ENCODE results near the gene G0S2.
A peak's percentile ranks its signal among the peaks of the same experiment; 100 is the strongest.

The G0S2 gene

DNA sequence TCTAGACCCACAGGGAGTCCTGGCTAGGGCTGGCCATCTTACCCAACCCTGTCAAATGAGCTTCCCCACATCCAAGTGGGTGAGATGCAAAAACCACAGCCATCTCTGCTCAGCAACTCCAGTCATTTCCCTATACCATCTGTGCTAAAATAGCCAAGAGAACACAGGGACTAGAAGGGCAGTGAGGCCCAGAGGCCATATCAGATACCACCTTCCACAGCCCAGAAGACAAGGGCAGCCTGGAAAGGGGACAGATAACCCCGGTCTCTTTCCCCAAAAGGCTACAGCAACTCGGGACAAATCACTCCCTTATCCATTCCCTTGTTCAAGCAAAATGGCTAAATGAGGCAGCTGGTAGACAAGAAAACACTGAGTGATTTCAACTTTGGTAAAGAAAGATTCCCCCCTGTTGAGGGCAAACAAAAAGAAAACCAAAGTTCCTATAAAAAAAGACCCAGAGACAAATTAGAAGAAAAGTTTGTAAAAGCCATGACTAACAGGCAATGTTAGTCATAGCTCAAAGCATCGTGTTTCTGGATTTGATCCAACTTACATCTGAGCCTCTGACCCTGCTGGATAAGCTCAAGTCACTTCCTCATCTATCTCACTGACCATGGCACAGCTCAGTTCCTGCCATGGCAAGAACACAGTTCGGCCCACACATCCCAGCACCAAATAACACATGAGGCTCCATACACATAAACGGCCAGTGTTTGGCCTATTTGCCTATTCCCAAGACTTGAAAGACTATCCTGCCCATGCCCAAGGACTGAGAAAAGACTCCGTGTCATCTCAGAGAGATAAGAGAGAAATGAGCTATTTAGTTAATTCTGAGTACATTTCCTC lies 26.1 kb upstream of the G0S2 start:
- peak; percentile 92 for DNase-seq

DNA sequence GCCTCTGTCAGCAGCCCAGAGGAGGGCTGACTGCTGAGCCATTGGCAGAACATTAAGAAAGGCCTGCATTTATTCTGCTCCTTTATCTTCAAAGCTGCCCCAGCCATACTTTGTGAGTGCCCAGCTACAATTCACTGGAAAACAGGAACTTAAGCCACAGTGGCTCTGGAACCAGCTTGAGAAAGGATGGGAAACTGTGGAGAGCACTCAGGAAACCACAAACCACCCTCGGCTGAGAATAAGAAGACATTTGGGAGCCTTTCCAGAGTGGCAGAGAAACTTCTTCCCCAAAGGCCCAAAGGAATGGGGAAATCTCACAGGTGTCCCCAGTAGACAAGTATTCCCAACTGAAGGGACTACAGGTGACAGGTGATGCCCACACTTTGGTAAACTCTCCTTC lies 24.8 kb upstream of the G0S2 start:
- DNase-seq: no peak

DNA sequence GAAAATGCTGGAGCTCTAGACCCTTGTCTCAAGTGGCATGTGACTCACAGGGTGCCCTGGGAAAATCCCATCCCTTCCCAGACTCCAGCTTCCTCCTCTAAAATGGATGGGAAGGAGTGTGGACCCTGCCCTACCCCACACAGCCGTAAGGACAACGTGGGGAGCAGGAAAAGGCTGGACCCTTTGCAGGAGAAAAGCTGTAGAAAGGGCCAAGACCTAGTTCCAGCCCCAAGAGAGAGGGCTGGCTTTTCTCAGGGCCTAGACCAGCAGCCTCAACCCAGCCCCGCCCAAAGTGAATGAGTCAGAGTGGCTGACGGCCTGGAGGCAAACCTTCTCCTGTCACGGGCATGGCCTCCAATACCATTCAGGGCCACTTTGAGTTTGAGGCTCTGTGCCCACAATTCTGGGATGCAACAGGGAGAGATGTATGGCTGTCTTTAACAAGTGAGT lies 24.0 kb upstream of the G0S2 start:
- DNase-seq: no peak

DNA sequence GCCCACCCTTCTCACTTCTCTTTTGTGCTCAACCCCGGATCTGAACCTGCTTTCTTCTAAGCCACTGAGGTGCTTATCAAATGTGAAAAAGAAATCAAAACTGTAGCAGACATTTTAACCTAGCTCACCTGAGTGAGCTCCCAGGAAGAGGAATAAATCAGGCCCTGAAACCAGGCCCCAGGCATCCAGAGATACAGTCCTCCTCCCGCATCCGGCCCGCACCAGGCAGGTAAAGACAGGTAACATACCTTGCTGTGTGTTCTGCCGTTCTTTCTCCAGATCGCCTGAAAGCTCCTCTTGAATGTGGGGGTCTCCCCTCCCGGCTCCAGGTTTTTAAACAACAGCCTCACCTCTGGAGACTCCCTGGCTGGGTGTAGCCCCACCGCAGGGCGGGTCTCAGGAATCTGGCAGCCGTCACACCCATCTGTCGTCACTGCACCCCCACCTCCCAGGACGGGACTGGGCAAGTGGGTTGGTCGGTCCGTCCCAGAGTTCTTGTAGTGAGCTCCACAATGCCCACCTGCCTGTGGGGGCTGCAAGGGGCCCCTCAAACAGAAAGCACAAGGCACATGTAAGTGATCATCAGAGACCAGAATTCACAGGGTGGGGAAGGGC lies 23.0 kb upstream of the G0S2 start, which contains the start of gene LAMB3:
Gene LAMB3 (minus strand): TSS at position 305 of the 615 bp plus-strand sequence. CDS start 1,481 bp downstream, outside the sequence.
- no peak for DNase-seq

- DNase-seq: peak; percentile 91
Measured at GRCh38 chr1:209652873-209653401, 22.3 kb upstream of the G0S2 start.

DNA sequence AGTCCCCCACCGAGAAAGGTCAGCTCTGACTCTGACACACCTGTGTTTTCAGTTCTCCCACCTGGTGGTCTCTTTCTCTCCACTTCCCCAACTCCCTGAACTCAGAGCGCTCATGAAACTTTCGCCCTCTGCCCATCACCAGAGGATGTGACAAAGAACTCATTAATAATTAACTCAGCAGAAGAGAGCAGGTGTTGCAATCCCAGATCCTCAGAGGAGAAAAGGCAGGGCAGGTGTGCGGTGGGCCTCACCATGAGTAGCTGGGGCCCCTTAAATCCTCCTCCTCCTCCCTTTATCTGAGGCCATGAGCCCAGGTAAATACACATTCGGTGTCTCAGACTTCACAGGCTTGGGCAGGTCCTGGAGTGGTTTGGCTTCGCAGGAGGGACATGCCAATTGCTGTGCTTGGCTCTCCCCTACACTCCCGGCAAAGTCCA lies 21.3 kb upstream of the G0S2 start:
- peak; percentile 19 for DNase-seq

DNA sequence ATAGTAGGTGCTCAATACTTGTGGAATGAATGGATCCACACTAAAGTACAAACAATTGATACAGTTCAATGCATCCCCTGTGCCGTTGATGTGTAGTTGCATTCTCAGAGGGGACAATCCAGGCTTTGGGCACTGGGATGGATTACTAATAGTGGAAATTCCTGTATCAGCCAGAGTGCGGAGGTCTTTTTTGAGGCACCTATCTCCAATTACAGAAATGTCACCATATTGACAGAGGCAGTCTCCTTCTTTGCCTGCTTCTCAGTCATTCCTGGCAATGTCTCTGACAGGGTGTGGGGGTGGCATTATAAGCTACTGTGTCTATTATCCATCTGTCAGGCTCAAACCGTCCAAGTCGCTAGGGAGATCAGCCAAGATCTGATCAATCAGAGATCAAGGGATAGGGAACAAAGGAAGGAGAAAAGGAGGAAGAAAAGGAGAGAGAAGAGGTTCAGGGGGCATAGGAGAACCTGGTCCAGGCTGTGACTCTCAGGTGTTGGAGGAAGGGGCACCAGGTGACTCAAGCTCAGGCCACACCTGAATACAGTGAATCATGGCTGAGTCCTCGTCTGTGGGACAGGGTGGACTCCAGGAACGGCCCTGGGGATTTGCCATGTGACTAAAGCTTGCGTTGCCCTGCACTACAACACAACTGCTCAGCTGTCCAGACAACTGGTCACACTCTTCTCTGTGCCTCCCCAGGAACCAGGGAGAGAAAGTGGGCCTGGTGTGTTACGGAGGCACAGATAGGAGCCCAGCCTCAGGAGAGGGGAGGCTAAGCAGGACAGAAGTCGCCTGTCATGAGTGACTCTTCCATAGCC lies 19.6 kb upstream of the G0S2 start:
- no peak for DNase-seq

- DNase-seq: no peak
Measured at GRCh38 chr1:209657140-209657879, 17.9 kb upstream of the G0S2 start.

GRCh38 chr1:209657918-209658317 lies 17.3 kb upstream of the G0S2 start:
- no peak for DNase-seq

DNA sequence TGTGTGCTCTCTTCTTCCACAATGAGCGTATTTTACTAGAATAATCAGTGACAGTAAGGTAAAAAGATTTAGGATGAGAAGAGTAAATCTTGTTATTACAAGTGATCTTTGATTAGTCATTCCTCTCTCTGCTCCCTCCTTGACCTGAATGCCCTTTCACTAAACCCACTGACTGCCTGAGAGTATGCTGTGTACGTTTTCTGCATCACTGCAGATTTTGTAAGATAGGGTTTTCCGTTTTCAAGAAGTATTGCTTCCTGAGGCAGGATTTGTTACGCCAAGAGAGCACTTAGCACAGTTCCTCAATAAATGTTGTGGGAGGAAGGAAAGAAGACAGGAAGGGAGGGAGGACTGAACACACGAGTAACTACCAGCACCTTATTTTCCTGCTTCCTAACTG lies 15.3 kb upstream of the G0S2 start:
- peak; percentile 42 for DNase-seq

GRCh38 chr1:209661071-209661470 lies 14.1 kb upstream of the G0S2 start:
- DNase-seq: no peak

DNA sequence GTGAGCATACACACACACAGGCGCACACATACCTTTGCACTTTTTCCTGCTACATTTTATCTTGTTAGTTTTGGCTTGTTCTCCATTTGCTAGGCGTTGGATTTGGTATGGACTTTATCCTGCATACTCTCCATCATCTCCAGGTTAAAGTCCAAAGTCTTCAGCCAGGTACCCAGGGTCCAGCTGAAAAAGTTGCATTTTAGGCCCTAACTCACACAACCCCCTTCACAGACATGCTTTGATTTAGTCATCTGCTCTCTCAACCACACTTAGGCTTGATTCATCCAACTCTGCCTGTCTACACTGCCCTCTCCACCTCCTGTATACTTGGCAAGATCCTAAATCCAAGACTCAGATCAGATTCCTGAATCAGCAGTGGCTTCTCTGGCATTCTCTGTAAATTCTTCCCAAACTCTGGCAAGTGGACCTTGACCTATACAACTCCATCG lies 12.3 kb upstream of the G0S2 start:
- no peak for DNase-seq

GRCh38 chr1:209667103-209667502 lies 8.1 kb upstream of the G0S2 start:
- DNase-seq: no peak

- DNase-seq: no peak
Measured at GRCh38 chr1:209667708-209668107, 7.5 kb upstream of the G0S2 start.

GRCh38 chr1:209670441-209671082 lies 4.7 kb upstream of the G0S2 start:
- no peak for DNase-seq

DNA sequence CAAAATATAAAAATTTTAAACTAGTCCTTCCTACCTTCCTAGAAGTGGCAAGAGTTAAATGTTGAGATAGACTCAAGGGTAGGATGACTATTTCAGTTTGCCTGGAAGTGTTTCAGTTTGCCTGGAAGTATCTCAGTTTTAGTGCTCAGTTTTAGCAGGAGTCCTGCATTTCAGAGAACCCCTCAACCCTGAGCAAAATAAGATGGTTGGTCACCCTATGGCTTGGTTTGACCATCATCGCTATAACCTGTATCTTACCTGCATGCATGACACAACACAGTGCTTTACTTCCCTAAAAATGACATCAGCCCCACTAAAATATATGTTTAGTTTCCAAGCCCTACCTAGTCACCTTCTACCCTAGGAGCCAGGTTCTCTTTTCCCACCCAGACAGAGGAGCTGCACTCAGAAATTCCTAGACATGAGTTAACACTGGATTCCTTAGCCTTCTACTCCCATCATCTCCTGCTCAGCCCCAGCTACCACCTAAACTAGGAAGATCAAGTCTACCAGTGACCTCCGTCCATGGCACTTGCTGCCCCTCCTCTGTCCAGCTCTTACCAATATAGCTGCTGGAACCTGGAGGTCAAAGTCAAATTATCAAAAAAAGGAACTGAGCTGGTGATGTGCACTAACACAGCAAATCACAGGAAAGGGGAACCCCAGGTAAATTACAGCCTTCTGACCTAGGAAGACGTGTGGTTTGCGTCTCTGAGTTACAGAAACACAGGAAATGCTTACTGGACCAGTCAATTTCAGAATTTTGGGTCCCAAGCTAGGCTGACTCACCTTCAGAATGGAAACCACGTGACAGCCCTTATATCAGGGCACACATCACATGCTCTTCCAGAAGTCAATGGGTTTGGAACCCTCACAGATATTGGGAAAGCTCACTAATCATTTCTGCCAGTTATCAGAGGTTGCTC lies 2.2 kb upstream of the G0S2 start:
- DNase-seq: no peak

DNA sequence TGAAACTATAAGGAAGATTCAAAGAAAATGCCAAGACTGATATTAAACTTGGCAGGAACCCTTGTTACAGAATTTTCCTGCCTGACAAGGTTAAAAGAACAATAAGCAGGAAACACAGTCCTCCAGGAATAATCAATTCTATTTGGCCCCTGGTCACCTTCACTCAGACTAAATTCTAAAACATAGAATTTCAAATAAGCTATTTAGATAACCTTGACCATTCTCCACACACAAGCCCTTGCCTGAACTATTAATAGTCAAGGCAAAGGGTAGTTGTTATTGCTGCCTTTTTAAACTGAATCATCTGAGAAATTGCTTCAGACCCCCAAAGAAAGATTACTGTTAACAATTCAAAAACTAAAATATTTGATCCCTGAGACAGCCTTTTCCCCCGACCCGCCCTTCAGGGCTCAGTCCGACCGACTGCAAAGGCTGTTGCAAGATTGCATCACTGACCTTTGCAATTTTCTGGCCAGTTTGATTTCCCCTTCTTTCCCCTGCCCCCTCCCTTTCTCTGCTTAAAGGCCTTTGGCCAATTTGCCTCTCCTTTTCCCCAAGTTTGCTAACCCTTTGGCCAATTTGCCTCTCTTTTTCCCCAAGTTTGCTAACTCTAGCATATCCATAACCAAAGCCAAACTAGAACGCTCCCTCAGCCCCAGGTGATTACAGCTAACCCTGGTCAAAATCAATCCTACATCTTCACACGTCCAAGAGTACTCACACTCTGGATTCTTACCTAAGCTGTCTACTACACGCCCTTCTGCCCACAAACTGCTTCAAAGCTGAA lies 1.4 kb upstream of the G0S2 start:
- no peak for DNase-seq

DNA sequence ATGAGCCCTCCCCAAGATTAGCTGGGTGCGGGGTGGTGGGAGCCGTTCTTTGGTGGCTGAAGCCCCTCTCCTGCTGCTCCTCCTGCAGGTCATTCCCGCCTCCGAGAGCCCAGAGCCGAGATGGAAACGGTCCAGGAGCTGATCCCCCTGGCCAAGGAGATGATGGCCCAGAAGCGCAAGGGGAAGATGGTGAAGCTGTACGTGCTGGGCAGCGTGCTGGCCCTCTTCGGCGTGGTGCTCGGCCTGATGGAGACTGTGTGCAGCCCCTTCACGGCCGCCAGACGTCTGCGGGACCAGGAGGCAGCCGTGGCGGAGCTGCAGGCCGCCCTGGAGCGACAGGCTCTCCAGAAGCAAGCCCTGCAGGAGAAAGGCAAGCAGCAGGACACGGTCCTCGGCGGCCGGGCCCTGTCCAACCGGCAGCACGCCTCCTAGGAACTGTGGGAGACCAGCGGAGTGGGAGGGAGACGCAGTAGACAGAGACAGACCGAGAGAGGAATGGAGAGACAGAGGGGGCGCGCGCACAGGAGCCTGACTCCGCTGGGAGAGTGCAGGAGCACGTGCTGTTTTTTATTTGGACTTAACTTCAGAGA lies 448 bp downstream of the G0S2 start:
- DNase-seq: peak; percentile 29

DNA sequence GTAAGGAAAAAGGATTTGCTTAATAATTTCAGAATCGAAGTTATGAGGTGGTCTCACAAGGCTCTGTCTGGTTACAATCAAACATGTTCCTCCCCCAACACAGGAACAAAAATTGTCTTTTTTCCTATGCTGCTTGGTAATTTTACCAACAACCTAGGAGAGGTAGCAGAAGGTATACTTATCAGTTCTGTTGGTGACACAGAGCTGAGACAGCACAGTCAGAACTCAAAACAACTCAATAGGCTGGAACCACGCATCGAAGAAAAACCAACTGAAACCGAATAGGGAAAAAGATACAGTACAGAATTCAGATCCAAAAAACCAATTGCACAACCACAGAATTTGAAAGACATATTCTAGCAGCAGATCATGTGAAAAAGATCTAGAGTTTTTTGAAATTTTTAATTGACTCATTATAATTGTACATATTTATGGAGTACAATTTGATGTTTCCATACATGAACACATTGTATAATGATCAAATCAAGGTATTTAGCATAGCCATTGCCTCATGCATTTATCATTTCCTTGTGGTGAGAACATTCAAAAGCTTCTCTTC lies 3.8 kb downstream of the G0S2 start:
- DNase-seq: no peak

Data from kidney glomerular epithelial cell (primary cell).